PC-9 (cell line): ENCODE results near the gene MAPRE3. TPM values are rescaled to one million over a fixed set of nuclear protein-coding genes. Genes with fewer than 3 reads are reported as not detected.

Experiments
- BruUV-seq: library from RNA; stranded (reverse); fragments of 400-500 nt; replicated peaks from 2 replicates; lab custom pipeline; 2021; lab: Mats Ljungman, UMichigan
- CTCF ChIA-PET: fragments of 300-600 bp; sonication (Branson Sonifier 250); formaldehyde crosslinking; loops from one replicate; lab custom pipeline; 2022; ENCODE audit warnings: antibody characterized with exemption; lab: Charles Lee
- POLR2A ChIA-PET: fragments of 300-600 bp; sonication (Branson Sonifier 250); formaldehyde crosslinking; loops from one replicate; lab custom pipeline; 2022; ENCODE audit warnings: antibody characterized with exemption; ENCODE audit not compliant: unreplicated experiment; lab: Charles Lee
- DNase-seq, 2 experiments: peaks; one replicate each; pipeline versions ENCODE4 v3.0.0 to v3.0.0-alpha.2; 2015 to 2022; ENCODE audit warnings: mixed read lengths in 1 of 2
- H2AFZ ChIP-seq: fragments of 200-600 bp; sonication (generic); 2 replicates; pipeline ENCODE4 v1.8.1; 2017; ENCODE audit warnings: antibody characterized with exemption
- H3F3A ChIP-seq: fragments of 200-600 bp; sonication (generic); 2 replicates; pipeline ENCODE4 v1.8.1; 2017; ENCODE audit warnings: antibody characterized with exemption, mild to moderate bottlenecking, low read depth; ENCODE audit not compliant: insufficient read depth
- H3K27ac ChIP-seq: fragments of 200-600 bp; sonication (generic); 2 replicates; pipeline ENCODE4 v1.6.1; 2016; ENCODE audit warnings: mixed run types
- H3K27me3 ChIP-seq: fragments of 200-600 bp; sonication (generic); 2 replicates; pipeline ENCODE4 v1.6.1; 2016; ENCODE audit warnings: low read depth, mixed run types; ENCODE audit not compliant: insufficient read depth
- H3K36me3 ChIP-seq: fragments of 200-600 bp; sonication (generic); 2 replicates; pipeline ENCODE4 v1.6.1; 2016; ENCODE audit warnings: low read depth, mixed run types
- H3K4me1 ChIP-seq: fragments of 200-600 bp; sonication (generic); replicated peaks from 2 replicates; pipeline ENCODE4 v1.6.1; 2016; ENCODE audit warnings: mixed run types; ENCODE audit not compliant: insufficient read depth
- H3K4me2 ChIP-seq: fragments of 200-600 bp; sonication (generic); 2 replicates; pipeline ENCODE4 v1.6.1; 2017; ENCODE audit warnings: mixed run types
- H3K4me3 ChIP-seq: fragments of 200-600 bp; sonication (generic); 2 replicates; pipeline ENCODE4 v1.6.1; 2016; ENCODE audit warnings: mixed run types
- H3K79me2 ChIP-seq: fragments of 200-600 bp; sonication (generic); 2 replicates; pipeline ENCODE4 v1.6.1; 2017; ENCODE audit warnings: low read depth, mixed run types
- H3K9me2 ChIP-seq: fragments of 200-600 bp; sonication (generic); 2 replicates; pipeline ENCODE4 v1.8.1; 2017; ENCODE audit warnings: mild to moderate bottlenecking; ENCODE audit not compliant: insufficient read depth
- H3K9me3 ChIP-seq: fragments of 200-600 bp; sonication (generic); 2 replicates; pipeline ENCODE4 v1.8.1; 2016; ENCODE audit warnings: low read depth; ENCODE audit not compliant: insufficient read depth
- H4K20me1 ChIP-seq: fragments of 200-600 bp; sonication (generic); 2 replicates; pipeline ENCODE4 v1.8.1; 2017; ENCODE audit not compliant: insufficient read depth
- EZH2 ChIP-seq: fragments of 200-600 bp; sonication (generic); IDR thresholded peaks from 2 replicates; pipeline ENCODE4 v1.8.0; 2017; ENCODE audit warnings: antibody characterized with exemption, low read depth
- intact Hi-C: fragments of 100-400 bp; cut with micrococcal nuclease; formaldehyde crosslinking; loops from one replicate; pipeline ENCODE4 v1.10.0; 2022; ENCODE audit not compliant: unreplicated experiment
- total RNA-seq: library from RNA; stranded (reverse); gene quantifications from 2 replicates; pipeline ENCODE4 v1.2.3, GENCODE V29; 2021
- TF ChIP-seq, protein P1 (sequence below): fragments of 200-600 bp; sonication (generic); conservative IDR thresholded peaks from 2 replicates; pipeline ENCODE4 v1.6.1; 2017; ENCODE audit warnings: mixed run types, antibody characterized with exemption, mild to moderate bottlenecking, moderate library complexity

The MAPRE3 gene
- total RNA-seq, 1 experiment from 2014 or later: 25.2 TPM

- Histone ChIP-seq H4K20me1 (peaks cover 12% of the 10 kb centered on the region; the same call in 1 of the 2 replicates), H3K79me2 (peaks cover 29% of the 10 kb centered on the region), H3K27me3 (no peaks in the 10 kb centered on the region), H3K4me3 (no peak overlapping the region), H3K4me1 (peaks cover 11% of the 10 kb centered on the region), H3K27ac (no peak overlapping the region), H3K4me2 (no peak overlapping the region), H2AFZ (no peak overlapping the region), H3K36me3 (peaks cover 28% of the 10 kb centered on the region), H3K9me3 (no peaks in the 10 kb centered on the region), H3F3A (peaks cover 27% of the 10 kb centered on the region), H3K9me2 (no peaks in the 10 kb centered on the region)
- TF ChIP-seq EZH2: no peak
- TF ChIP-seq, protein P1, sequence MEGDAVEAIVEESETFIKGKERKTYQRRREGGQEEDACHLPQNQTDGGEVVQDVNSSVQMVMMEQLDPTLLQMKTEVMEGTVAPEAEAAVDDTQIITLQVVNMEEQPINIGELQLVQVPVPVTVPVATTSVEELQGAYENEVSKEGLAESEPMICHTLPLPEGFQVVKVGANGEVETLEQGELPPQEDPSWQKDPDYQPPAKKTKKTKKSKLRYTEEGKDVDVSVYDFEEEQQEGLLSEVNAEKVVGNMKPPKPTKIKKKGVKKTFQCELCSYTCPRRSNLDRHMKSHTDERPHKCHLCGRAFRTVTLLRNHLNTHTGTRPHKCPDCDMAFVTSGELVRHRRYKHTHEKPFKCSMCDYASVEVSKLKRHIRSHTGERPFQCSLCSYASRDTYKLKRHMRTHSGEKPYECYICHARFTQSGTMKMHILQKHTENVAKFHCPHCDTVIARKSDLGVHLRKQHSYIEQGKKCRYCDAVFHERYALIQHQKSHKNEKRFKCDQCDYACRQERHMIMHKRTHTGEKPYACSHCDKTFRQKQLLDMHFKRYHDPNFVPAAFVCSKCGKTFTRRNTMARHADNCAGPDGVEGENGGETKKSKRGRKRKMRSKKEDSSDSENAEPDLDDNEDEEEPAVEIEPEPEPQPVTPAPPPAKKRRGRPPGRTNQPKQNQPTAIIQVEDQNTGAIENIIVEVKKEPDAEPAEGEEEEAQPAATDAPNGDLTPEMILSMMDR: no peak
- CTCF ChIA-PET: no interaction called here
- BruUV-seq: no TSS peak
- POLR2A ChIA-PET: no interaction called here
- intact Hi-C loops: no loop called here
- no peak for DNase-seq
Measured at GRCh38 chr2:27067385-27067784, 96.9 kb downstream of the MAPRE3 start.

DNA sequence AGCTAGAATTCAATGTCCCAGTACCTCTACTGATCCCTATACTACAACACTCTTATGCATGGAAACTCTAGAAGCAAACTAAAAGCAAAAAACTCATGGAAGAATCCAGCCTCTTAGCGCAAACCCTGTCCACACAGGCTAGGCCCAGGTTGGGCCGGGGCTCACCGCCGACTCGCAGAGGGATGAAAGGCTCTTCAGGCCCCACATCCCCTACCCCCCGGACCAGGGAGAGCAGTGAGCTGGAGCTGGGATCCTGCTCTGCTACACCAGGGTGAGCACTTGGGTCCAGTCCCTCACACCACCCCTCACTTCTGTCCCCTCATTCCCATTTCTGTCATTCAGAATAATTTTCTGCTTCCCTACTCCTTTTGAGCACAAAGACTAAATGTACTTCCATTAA lies 99.0 kb downstream of the MAPRE3 start:
- intact Hi-C loops: no loop called here
- no peaks in the 10 kb centered on the region for H3K27me3 ChIP-seq
- CTCF ChIA-PET: no interaction called here
- H3K4me3 ChIP-seq: no peak overlapping the region
- peaks cover 15% of the 10 kb centered on the region for H3F3A ChIP-seq
- H3K27ac ChIP-seq: no peak overlapping the region
- POLR2A ChIA-PET: no interaction called here
- H3K79me2 ChIP-seq: peaks cover 29% of the 10 kb centered on the region
- no peak for TF ChIP-seq EZH2
- TF ChIP-seq, protein P1: no peak
- peaks cover 19% of the 10 kb centered on the region for H3K36me3 ChIP-seq
- BruUV-seq: no TSS peak
- no peak for DNase-seq
- no peak overlapping the region for H2AFZ ChIP-seq
- 0 out of 2 replicates have a peak, but pooled peaks cover 6% of the 10 kb centered on the region for H4K20me1 ChIP-seq
- H3K4me1 ChIP-seq: peaks cover 11% of the 10 kb centered on the region
- no peaks in the 10 kb centered on the region for H3K9me2 ChIP-seq
- no peaks in the 10 kb centered on the region for H3K9me3 ChIP-seq
- peak overlapping the region; percentile 94; the same call in 1 of the 2 replicates for H3K4me2 ChIP-seq

DNA sequence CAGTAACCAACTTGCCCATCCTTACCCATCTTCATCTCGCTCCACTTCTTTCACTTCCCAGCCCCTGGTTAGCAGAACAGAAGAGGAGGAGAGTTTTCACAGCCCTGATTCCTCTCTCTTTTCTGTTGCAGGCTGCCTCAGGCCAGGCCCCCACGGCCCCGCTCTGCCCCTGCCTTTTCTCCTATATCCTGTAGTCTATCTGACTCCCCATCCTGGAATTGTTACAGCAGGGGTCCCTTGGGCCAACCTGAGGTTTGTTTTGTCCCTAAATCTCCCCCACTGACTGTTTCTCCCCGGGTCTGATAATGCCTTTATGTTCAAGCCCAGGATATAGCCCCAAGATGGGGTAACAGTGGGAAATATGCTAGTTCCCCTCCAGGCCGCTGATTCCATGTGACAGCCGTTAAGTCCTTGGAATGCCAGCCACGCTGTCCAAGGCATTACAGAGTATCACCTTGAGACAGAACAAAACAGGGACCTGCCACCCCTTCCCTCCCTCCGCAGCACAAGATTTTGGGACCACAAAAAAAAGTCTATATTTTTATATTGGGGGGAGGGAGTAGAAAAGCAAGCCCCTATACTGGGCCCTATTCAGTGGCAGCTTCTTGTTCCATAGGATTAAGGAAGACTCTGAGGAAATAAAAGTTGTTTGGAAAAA lies 99.7 kb downstream of the MAPRE3 start:
- TF ChIP-seq, protein P1: no peak
- TF ChIP-seq EZH2: no peak
- intact Hi-C loops: no loop called here
- Histone ChIP-seq H2AFZ (no peak overlapping the region), H3K9me3 (no peaks in the 10 kb centered on the region), H3K36me3 (peaks cover 19% of the 10 kb centered on the region), H3K9me2 (no peaks in the 10 kb centered on the region), H3K27me3 (no peaks in the 10 kb centered on the region), H4K20me1 (0 out of 2 replicates have a peak, but pooled peaks cover 6% of the 10 kb centered on the region), H3K79me2 (peaks cover 29% of the 10 kb centered on the region), H3K4me3 (peak overlapping the region; percentile 90), H3K27ac (no peak overlapping the region), H3K4me2 (peak overlapping the region; percentile 94), H3K4me1 (peaks cover 11% of the 10 kb centered on the region), H3F3A (peaks cover 9% of the 10 kb centered on the region; the same call in 1 of the 2 replicates)
- DNase-seq: no peak
- POLR2A ChIA-PET: no interaction called here
- CTCF ChIA-PET: no interaction called here
- no TSS peak for BruUV-seq
